Suprapubic skin (tissue), 4 donors: ENCODE measurements around the gene PRRT4.
A peak's percentile ranks its signal among the peaks of the same experiment; 100 is the strongest.

Experiments used
- POLR2A ChIP-seq, 2 donors: fragments of 450-650 bp; IDR thresholded peaks; one replicate each; pipeline ENCODE4 v1.6.1; 2017; ENCODE audit warnings: antibody characterized with exemption in 2 of 2, mild to moderate bottlenecking in 2 of 2, moderate library complexity in 2 of 2
- POLR2AphosphoS5 ChIP-seq, 3 donors: sonication (generic); formaldehyde crosslinking; IDR thresholded peaks; one replicate each; pipeline ENCODE4 v1.6.1; 2017; ENCODE audit warnings: antibody characterized with exemption in 3 of 3
- TF ChIP-seq, protein P1 (sequence below), 2 donors: fragments of 200-600 bp in 1 of 2; fragments of 450-650 bp in 1 of 2; sonication (generic) in 1 of 2; IDR thresholded peaks; one replicate each; pipeline ENCODE4 v1.5.1; 2016 to 2019; ENCODE audit warnings: antibody characterized with exemption in 2 of 2, mild to moderate bottlenecking in 1 of 2, moderate library complexity in 1 of 2

DNA sequence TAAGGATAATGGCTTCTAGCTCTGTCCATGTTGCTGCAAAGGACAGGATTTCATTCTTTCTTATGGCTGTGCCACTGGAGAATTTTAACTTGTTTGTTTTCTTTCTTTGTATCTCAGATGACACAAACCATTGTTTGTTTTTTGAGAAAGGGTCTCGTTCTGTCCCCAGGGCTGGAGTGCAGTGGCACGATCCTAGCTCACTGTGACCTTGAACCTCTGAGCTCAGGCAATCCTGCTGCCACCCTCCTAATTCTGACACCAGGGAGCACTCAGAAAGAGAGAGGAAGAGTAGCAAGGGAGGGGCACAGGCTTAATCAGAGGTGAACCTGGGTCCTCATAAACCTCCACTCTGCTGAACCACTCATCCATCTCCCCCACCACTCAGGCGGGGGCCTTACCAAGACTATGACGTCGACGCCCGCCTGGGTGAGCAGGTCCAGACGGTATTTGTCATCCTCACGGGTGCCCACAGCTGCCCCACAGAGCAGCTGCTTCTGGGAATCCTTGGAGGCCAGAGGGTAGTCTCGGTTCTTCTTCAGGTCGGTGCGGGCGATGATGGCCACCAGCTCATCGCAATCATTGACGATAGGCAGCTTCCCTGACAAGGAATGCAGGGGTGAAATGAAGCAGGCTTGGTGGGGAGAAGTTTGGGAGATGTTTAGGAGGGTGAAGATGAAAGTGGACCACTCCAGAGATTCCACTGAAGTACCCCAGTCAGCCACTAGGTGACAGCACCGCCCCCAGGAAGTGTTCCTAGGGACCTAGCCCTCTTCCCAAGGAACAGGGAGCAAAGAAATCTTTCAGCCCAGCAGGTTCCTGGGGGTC, 36.7 kb upstream of the PRRT4 start:
- TF ChIP-seq POLR2A (IDR thresholded peaks at IDR 0.05) (no peak), POLR2AphosphoS5 (IDR thresholded peaks at IDR 0.05) (no peak)
- TF ChIP-seq, protein P1, sequence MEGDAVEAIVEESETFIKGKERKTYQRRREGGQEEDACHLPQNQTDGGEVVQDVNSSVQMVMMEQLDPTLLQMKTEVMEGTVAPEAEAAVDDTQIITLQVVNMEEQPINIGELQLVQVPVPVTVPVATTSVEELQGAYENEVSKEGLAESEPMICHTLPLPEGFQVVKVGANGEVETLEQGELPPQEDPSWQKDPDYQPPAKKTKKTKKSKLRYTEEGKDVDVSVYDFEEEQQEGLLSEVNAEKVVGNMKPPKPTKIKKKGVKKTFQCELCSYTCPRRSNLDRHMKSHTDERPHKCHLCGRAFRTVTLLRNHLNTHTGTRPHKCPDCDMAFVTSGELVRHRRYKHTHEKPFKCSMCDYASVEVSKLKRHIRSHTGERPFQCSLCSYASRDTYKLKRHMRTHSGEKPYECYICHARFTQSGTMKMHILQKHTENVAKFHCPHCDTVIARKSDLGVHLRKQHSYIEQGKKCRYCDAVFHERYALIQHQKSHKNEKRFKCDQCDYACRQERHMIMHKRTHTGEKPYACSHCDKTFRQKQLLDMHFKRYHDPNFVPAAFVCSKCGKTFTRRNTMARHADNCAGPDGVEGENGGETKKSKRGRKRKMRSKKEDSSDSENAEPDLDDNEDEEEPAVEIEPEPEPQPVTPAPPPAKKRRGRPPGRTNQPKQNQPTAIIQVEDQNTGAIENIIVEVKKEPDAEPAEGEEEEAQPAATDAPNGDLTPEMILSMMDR (IDR thresholded peaks at IDR 0.05) = peak; percentile 81 to 94
